Lower leg skin (tissue), 4 donors: ENCODE measurements around the gene ENTPD1. TPM values are rescaled to one million over a fixed set of nuclear protein-coding genes. Genes with fewer than 3 reads are reported as not detected.

Experiments used
- DNase-seq, 2 donors: peaks; one replicate each; pipeline ENCODE4 v3.0.0-alpha.2; 2019; ENCODE audit warnings: low spot score in 2 of 2
- H3K4me3 ChIP-seq: fragments of 200-600 bp; sonication (generic); 2 replicates; pipeline ENCODE4 v1.5.1; 2017; ENCODE audit warnings: mild to moderate bottlenecking, low read depth; ENCODE audit not compliant: poor library complexity, severe bottlenecking
- CTCF ChIP-seq, 3 donors: fragments of 450-650 bp; IDR thresholded peaks; one replicate each; pipeline ENCODE4 v1.5.1; 2016; ENCODE audit warnings: antibody characterized with exemption in 3 of 3, mild to moderate bottlenecking in 3 of 3, moderate library complexity in 2 of 3
- POLR2A ChIP-seq, 2 donors: fragments of 450-650 bp; IDR thresholded peaks; one replicate each; pipeline ENCODE4 v1.6.1; 2016 to 2017; ENCODE audit warnings: antibody characterized with exemption in 2 of 2, mild to moderate bottlenecking in 1 of 2, moderate library complexity in 1 of 2
- WGBS, 2 donors: methylation state at CpG; one replicate each; pipeline ENCODE4 v1.1.5; 2018; 5-methylcytosine and 5-hydroxymethylcytosine counted together
- intact Hi-C: fragments of 100-400 bp; cut with DNase I; formaldehyde crosslinking; loops from one replicate; pipeline ENCODE4 v1.15.0; 2023; ENCODE audit warnings: low total_unique reads
- total RNA-seq, 4 donors: library from RNA; depleted of rRNA; stranded (reverse); fragments of >200 nt; gene quantifications; one replicate each; pipeline ENCODE4 v1.1.0, GENCODE V29; 2016

ENTPD1 gene
- total RNA-seq, 4 donors from 2014 or later = 5.3 to 15.7 (median 7.7) TPM

GRCh38 chr10:95831076-95831475, 75.1 kb downstream of the ENTPD1 start:
- no peak for DNase-seq
- intact Hi-C loops = no loop called here
- TF ChIP-seq POLR2A (IDR thresholded peaks at IDR 0.05) (no peak), CTCF (IDR thresholded peaks at IDR 0.05) (no peak)
- no peak overlapping the region for H3K4me3 ChIP-seq
- 91 to 92% methylated on average over 3 of the region's 3 CpGs for WGBS, 2 donors

GRCh38 chr10:95831515-95831914, 75.6 kb downstream of the ENTPD1 start:
- TF ChIP-seq CTCF (IDR thresholded peaks at IDR 0.05) (no peak), POLR2A (IDR thresholded peaks at IDR 0.05) (no peak)
- intact Hi-C loops = no loop called here
- DNase-seq = no peak
- H3K4me3 ChIP-seq = no peak overlapping the region

- WGBS, 2 donors = 51 to 61% methylated on average over 6 of the region's 6 CpGs
- H3K4me3 ChIP-seq = no peak overlapping the region
- TF ChIP-seq CTCF (IDR thresholded peaks at IDR 0.05) (no peak), POLR2A (IDR thresholded peaks at IDR 0.05) (no peak)
- DNase-seq = no peak
- intact Hi-C loops = no loop called here
These were observed 76.5 kb downstream of the ENTPD1 start for GRCh38 chr10:95832216-95833041.

GRCh38 chr10:95833042-95833610, 77.2 kb downstream of the ENTPD1 start:
- intact Hi-C loops = no loop called here
- TF ChIP-seq CTCF (IDR thresholded peaks at IDR 0.05) = no peak
- TF ChIP-seq POLR2A (IDR thresholded peaks at IDR 0.05) = no peak
- whole genome bisulfite sequencing, 2 donors = 42 to 47% methylated on average over 1 of the region's 1 CpG
- no peak overlapping the region for H3K4me3 ChIP-seq
- no peak for DNase-seq

- intact Hi-C loops = no loop called here
- no peak overlapping the region for H3K4me3 ChIP-seq
- no peak for TF ChIP-seq POLR2A (IDR thresholded peaks at IDR 0.05)
- no peak for TF ChIP-seq CTCF (IDR thresholded peaks at IDR 0.05)
- DNase-seq = no peak
- WGBS, 2 donors = 92 to 99% methylated on average over 3 of the region's 3 CpGs
These were observed 78.4 kb downstream of the ENTPD1 start for GRCh38 chr10:95834406-95834805.
